Stimulated activated CD8-positive, alpha-beta memory T cell treated with anti-CD3 and anti-CD28 coated beads, Interleukin-4, amount 100 ng/mL, for 24 hours (primary cell): ENCODE results near the gene TAP2.

Source experiments
- DNase-seq: peaks from one replicate; pipeline ENCODE4 v3.0.0-alpha.2; 2020; ENCODE audit warnings: low read depth

The TAP2 gene

GRCh38 chr6:32790306-32790705 lies 48.2 kb downstream of the TAP2 start:
- DNase-seq, result no peak
